Fibroblast of the aortic adventitia (primary cell): ENCODE results near the gene FCER2. TPM values are rescaled to one million over a fixed set of nuclear protein-coding genes. Genes with fewer than 3 reads are reported as not detected.

ENCODE experiments used
- DNase-seq: peaks from one replicate; pipeline ENCODE4 v3.0.0-alpha.2; 2010; ENCODE audit warnings: low read depth
- H3K4me3 ChIP-seq: 2 replicates; pipeline ENCODE4 v1.5.1; 2011; ENCODE audit warnings: low read depth, mild to moderate bottlenecking, control low read depth, low read length, moderate library complexity
- total RNA-seq: library from RNA; depleted of rRNA; stranded (reverse); fragments of >200 nt; gene quantifications from 2 replicates; pipeline ENCODE4 v1.2.3, GENCODE V29; 2012; ENCODE audit warnings: low replicate concordance
- TF ChIP-seq, protein P1 (sequence below): IDR thresholded peaks from 2 replicates; pipeline ENCODE4 v1.5.1; 2011; ENCODE audit warnings: mild to moderate bottlenecking, low read length, control low read depth, inconsistent platforms; ENCODE audit not compliant: insufficient read depth

Gene FCER2
- total RNA-seq, 1 donor, result not detected

- no peak for DNase-seq
- no peak overlapping the region for H3K4me3 ChIP-seq
- TF ChIP-seq, protein P1, sequence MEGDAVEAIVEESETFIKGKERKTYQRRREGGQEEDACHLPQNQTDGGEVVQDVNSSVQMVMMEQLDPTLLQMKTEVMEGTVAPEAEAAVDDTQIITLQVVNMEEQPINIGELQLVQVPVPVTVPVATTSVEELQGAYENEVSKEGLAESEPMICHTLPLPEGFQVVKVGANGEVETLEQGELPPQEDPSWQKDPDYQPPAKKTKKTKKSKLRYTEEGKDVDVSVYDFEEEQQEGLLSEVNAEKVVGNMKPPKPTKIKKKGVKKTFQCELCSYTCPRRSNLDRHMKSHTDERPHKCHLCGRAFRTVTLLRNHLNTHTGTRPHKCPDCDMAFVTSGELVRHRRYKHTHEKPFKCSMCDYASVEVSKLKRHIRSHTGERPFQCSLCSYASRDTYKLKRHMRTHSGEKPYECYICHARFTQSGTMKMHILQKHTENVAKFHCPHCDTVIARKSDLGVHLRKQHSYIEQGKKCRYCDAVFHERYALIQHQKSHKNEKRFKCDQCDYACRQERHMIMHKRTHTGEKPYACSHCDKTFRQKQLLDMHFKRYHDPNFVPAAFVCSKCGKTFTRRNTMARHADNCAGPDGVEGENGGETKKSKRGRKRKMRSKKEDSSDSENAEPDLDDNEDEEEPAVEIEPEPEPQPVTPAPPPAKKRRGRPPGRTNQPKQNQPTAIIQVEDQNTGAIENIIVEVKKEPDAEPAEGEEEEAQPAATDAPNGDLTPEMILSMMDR, result no peak
Observed at GRCh38 chr19:7694499-7694898, 7.4 kb downstream of the FCER2 start.

- no peak overlapping the region for H3K4me3 ChIP-seq
- no peak for DNase-seq
- TF ChIP-seq, protein P1, result no peak
Observed at GRCh38 chr19:7692417-7693088, 9.4 kb downstream of the FCER2 start.

GRCh38 chr19:7691497-7691896 lies 10.4 kb downstream of the FCER2 start:
- no peak overlapping the region for H3K4me3 ChIP-seq
- TF ChIP-seq, protein P1, result no peak
- DNase-seq, result no peak

DNA sequence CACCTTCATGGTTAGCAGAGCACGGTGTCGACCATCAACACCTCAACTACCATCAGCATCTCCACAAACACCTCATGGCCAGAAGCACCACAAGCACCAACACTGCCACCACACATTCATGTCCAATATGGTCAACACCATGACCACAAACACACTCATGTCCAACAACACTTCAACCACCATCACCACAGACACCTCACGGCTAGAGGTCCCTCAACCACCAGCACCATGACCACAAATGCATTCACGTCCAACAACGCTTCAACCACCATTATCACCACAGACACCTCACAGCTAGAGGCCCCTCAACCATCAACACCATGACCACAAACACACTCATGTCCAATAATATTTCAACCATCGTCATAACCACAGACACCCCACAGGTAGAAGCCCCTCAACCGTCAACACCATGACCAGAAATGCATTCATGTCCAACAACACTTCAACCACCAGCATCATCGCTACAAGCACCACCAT lies 11.1 kb downstream of the FCER2 start:
- no peak for DNase-seq
- TF ChIP-seq, protein P1, result no peak
- no peak overlapping the region for H3K4me3 ChIP-seq

DNA sequence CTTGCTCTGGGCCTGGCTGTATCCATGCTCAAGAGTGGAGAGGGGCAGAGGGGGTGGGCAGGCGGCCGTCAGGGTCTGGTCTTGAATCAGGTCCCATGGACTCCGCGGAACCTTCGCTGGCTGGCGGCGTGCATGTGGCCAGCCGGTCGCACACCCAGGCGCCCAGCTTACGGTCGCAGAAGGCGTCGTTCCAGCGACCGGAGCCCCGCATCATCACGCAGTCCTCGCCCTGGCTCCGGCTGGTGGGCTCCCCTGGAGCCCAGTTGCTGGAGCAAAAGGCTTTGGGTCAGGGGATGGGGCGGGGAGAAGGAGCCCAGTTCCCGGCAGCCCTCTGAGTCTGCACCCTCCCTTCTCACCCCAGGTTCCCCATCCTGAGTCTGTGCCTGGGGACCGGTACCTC lies 12.8 kb downstream of the FCER2 start:
- no peak overlapping the region for H3K4me3 ChIP-seq
- no peak for DNase-seq
- TF ChIP-seq, protein P1, result no peak

DNA sequence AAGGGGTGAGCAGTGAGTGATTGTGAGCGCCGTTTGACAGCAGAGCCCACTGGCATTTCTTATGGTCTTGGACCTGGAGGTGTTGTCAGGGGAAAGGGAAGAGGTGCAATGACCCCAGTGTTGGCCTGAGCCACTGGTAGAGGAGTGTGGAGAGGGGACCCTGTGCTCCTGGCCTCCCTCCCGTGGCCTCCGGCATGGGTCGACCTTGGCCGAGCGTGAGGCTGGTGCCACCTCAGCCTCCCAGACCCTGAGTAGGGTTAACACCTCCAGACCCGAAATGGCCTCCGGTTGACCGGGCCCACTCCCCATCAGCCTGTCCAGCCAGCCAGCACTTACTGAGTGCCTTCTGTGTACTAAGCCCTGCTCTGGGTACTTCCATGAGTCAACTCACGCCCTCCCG lies 14.8 kb downstream of the FCER2 start:
- DNase-seq, result no peak
- TF ChIP-seq, protein P1, result no peak
- no peak overlapping the region for H3K4me3 ChIP-seq
